IMR-90 (cell line): ENCODE measurements around the gene YPEL5. TPM values are rescaled to one million over a fixed set of nuclear protein-coding genes. Genes with fewer than 3 reads are reported as not detected.

Experiments
- ATAC-seq: fragments of 200-7000 bp; cut with Tn5 transposase; 2 replicates; pipeline ENCODE4 v1.9.1; 2020; ENCODE audit warnings: low read depth, mild to moderate bottlenecking, moderate library complexity
- BruUV-seq: library from RNA; stranded (reverse); fragments of 400-500 nt; replicated peaks from 2 replicates; lab custom pipeline; 2021; lab: Mats Ljungman, UMichigan
- CTCF ChIA-PET: fragments of 300-600 bp; formaldehyde crosslinking; extraction: SDS; loops from one replicate; lab custom pipeline; 2021; ENCODE audit warnings: antibody characterized with exemption; lab: Yijun Ruan, JAX
- POLR2A ChIA-PET: fragments of 300-600 bp; sonication (Branson Sonifier 250); formaldehyde crosslinking; loops from one replicate; lab custom pipeline; 2022; ENCODE audit warnings: antibody characterized with exemption; ENCODE audit not compliant: unreplicated experiment; lab: Charles Lee
- DNase-seq: peaks from one replicate; pipeline ENCODE4 v3.0.0; 2013
- H2AFZ ChIP-seq: replicated peaks from 2 replicates; pipeline ENCODE3; 2013; ENCODE audit warnings: low read length, mild to moderate bottlenecking; ENCODE audit not compliant: poor library complexity
- H2AK5ac ChIP-seq: 2 replicates; pipeline ENCODE4 v1.6.1; 2013; ENCODE audit warnings: low read depth, low read length, inconsistent platforms
- H2AK9ac ChIP-seq: replicated peaks from 2 replicates; pipeline ENCODE3; 2013; ENCODE audit warnings: mild to moderate bottlenecking, low read depth, low read length, moderate library complexity; ENCODE audit not compliant: poor library complexity
- H2BK120ac ChIP-seq: 2 replicates; pipeline ENCODE4 v1.6.1; 2013; ENCODE audit warnings: low read depth, low read length, inconsistent platforms
- H2BK15ac ChIP-seq: 3 replicates; pipeline ENCODE4 v1.6.1; 2013; ENCODE audit warnings: low read depth, low read length, inconsistent platforms
- H2BK20ac ChIP-seq: 2 replicates; pipeline ENCODE4 v1.6.1; 2013; ENCODE audit warnings: low read depth, mild to moderate bottlenecking, inconsistent platforms, low read length, moderate library complexity
- H2BK5ac ChIP-seq: 2 replicates; pipeline ENCODE4 v1.6.1; 2013; ENCODE audit warnings: mild to moderate bottlenecking, low read depth, low read length, inconsistent platforms; ENCODE audit not compliant: poor library complexity, severe bottlenecking
- H3K14ac ChIP-seq: replicated peaks from 2 replicates; pipeline ENCODE4 v1.6.1; 2013; ENCODE audit warnings: low read depth, low read length, inconsistent platforms
- H3K18ac ChIP-seq: 2 replicates; pipeline ENCODE4 v1.6.1; 2013; ENCODE audit warnings: low read depth, low read length, control low read depth
- H3K23ac ChIP-seq: 2 replicates; pipeline ENCODE4 v1.6.1; 2013; ENCODE audit warnings: low read depth, low read length, inconsistent platforms
- H3K27ac ChIP-seq: 2 replicates; pipeline ENCODE4 v1.5.1; 2013; ENCODE audit warnings: mild to moderate bottlenecking, control low read depth, low read length; ENCODE audit not compliant: insufficient read depth
- H3K27me3 ChIP-seq: 2 replicates; pipeline ENCODE4 v1.6.1; 2013; ENCODE audit warnings: low read length; ENCODE audit not compliant: control insufficient read depth, insufficient read depth
- H3K36me3 ChIP-seq: 2 replicates; pipeline ENCODE4 v1.6.1; 2013; ENCODE audit warnings: low read length, mixed read lengths; ENCODE audit not compliant: control insufficient read depth, insufficient read depth
- H3K4ac ChIP-seq: 2 replicates; pipeline ENCODE4 v1.6.1; 2013; ENCODE audit warnings: low read depth, low read length, inconsistent platforms
- H3K4me1 ChIP-seq: 2 replicates; pipeline ENCODE4 v1.6.1; 2013; ENCODE audit warnings: low read length, mixed read lengths; ENCODE audit not compliant: control insufficient read depth, insufficient read depth
- H3K4me2 ChIP-seq: 2 replicates; pipeline ENCODE4 v1.6.1; 2013; ENCODE audit warnings: low read depth, mild to moderate bottlenecking, control low read depth, low read length, moderate library complexity
- H3K4me3 ChIP-seq: 2 replicates; pipeline ENCODE4 v1.5.1; 2013; ENCODE audit warnings: low read depth, mild to moderate bottlenecking, control low read depth, low read length, moderate library complexity; ENCODE audit not compliant: insufficient read depth
- H3K56ac ChIP-seq: 2 replicates; pipeline ENCODE4 v1.6.1; 2013; ENCODE audit warnings: low read length, inconsistent platforms; ENCODE audit not compliant: insufficient read depth; ENCODE audit errors: extremely low read depth
- H3K79me1 ChIP-seq, 2 experiments: 2 replicates each; pipeline ENCODE4 v1.6.1; 2013; ENCODE audit warnings: low read length in 2 of 2, inconsistent platforms in 1 of 2, low read depth in 1 of 2
- H3K9ac ChIP-seq: 2 replicates; pipeline ENCODE4 v1.6.1; 2013; ENCODE audit warnings: low read depth, low read length, control low read depth
- H3K9me1 ChIP-seq: 2 replicates; pipeline ENCODE4 v1.6.1; 2013; ENCODE audit warnings: low read length, inconsistent platforms; ENCODE audit not compliant: insufficient read depth
- H3K9me3 ChIP-seq: 2 replicates; pipeline ENCODE4 v1.6.1; 2013; ENCODE audit warnings: low read length; ENCODE audit not compliant: control insufficient read depth, insufficient read depth
- H4K20me1 ChIP-seq: 2 replicates; pipeline ENCODE4 v1.6.1; 2013; ENCODE audit warnings: low read length, inconsistent platforms; ENCODE audit not compliant: insufficient read depth
- H4K5ac ChIP-seq: 2 replicates; pipeline ENCODE4 v1.6.1; 2013; ENCODE audit warnings: mild to moderate bottlenecking, low read depth, low read length, control low read depth
- H4K8ac ChIP-seq, 2 experiments: 2 replicates each; pipeline ENCODE4 v1.6.1; 2013; ENCODE audit warnings: low read depth in 2 of 2, low read length in 2 of 2, control low read depth in 1 of 2, inconsistent platforms in 1 of 2
- H4K91ac ChIP-seq: 2 replicates; pipeline ENCODE4 v1.6.1; 2013; ENCODE audit warnings: low read depth, low read length, inconsistent platforms; ENCODE audit not compliant: insufficient read depth
- USF2 ChIP-seq: fragments of 150-350 bp; IDR thresholded peaks from 2 replicates; pipeline ENCODE4 v1.6.1; 2017; ENCODE audit warnings: mild to moderate bottlenecking, antibody characterized with exemption, low read length, low read depth
- dilution Hi-C: fragments of 300-500 bp; cut with HindIII; formaldehyde crosslinking; loops from one replicate; pipeline ENCODE4 v1.14.3; 2018; ENCODE audit warnings: low sequenced_read_pairs; ENCODE audit not compliant: unreplicated experiment
- in situ Hi-C: fragments of 300-500 bp; cut with MboI; formaldehyde crosslinking; loops from 3 replicates; pipeline ENCODE4 v1.14.3; 2019; ENCODE audit warnings: low sequenced_read_pairs, inconsistent platforms, mixed read lengths
- intact Hi-C: fragments of 100-400 bp; cut with micrococcal nuclease; formaldehyde crosslinking; loops from 2 replicates; pipeline ENCODE4 v1.10.0; 2022
- polyA plus RNA-seq, 3 experiments: library from polyadenylated mRNA; depleted of rRNA; stranded (reverse); fragments of >200 nt; gene quantifications; 2 replicates each; pipeline ENCODE4 v1.2.3, GENCODE V29; 2012; ENCODE audit warnings: low replicate concordance in 1 of 3
- total RNA-seq: library from RNA; depleted of rRNA; stranded (reverse); fragments of >200 nt; gene quantifications from 2 replicates; pipeline ENCODE4 v1.2.3, GENCODE V29; 2012

YPEL5 gene
- total and polyA plus RNA-seq, 2 of the 4 experiments (the other 2 are of a cell fraction), result 40.7 to 62.6 TPM

DNA sequence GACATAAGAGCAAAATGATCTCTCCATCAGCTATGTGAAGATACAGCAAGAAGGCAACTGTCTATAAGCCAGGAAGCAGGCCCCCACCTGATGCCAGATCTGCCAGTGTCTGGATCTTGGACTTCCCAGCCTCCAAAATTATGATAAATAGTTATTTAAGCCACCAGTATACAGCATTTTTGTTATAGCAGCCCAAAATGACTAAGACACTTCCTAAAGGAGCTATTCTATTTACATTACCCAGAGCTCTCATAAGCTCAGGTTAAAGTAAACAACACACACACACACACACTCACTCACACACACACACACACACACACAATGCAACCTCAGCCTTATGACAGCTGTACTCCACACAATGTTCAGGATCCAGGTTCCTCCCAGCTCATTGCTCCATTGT lies 5.7 kb upstream of the YPEL5 start:
- no peak for TF ChIP-seq USF2
- H3K4ac ChIP-seq, result no peak overlapping the region
- H2AK5ac ChIP-seq, result no peak overlapping the region
- no peak overlapping the region for H3K9ac ChIP-seq
- no peak overlapping the region for H3K4me2 ChIP-seq
- H4K5ac ChIP-seq, result no peak overlapping the region
- no peak overlapping the region for H2BK15ac ChIP-seq
- H2BK120ac ChIP-seq, result no peak overlapping the region
- H2BK5ac ChIP-seq, result no peak overlapping the region
- H3K18ac ChIP-seq, result no peak overlapping the region
- dilution Hi-C loops, result no loop called here
- H3K4me1 ChIP-seq, result no peaks in the 10 kb centered on the region
- H3K36me3 ChIP-seq, result no peaks in the 10 kb centered on the region
- ATAC-seq, result no peak
- no peak overlapping the region for H3K4me3 ChIP-seq
- ChIA-PET CTCF (no interaction called here), POLR2A (no interaction called here)
- no peaks in the 10 kb centered on the region for H3K79me1 ChIP-seq
- H4K8ac ChIP-seq, result no peak overlapping the region
- DNase-seq, result no peak
- no peaks in the 10 kb centered on the region for H4K20me1 ChIP-seq
- no peak overlapping the region for H3K56ac ChIP-seq
- no peak overlapping the region for H2AK9ac ChIP-seq
- no TSS peak for BruUV-seq
- H3K27ac ChIP-seq, result no peak overlapping the region
- intact Hi-C loops, result no loop called here
- H3K27me3 ChIP-seq, result peaks cover 14% of the 10 kb centered on the region
- no peak overlapping the region for H4K91ac ChIP-seq
- no peak overlapping the region for H3K23ac ChIP-seq
- H2BK20ac ChIP-seq, result no peak overlapping the region
- peak overlapping the region; percentile 5 for H2AFZ ChIP-seq
- in situ Hi-C loops, result no loop called here
- H3K9me1 ChIP-seq, result no peaks in the 10 kb centered on the region
- peaks cover 3% of the 10 kb centered on the region; the same call in 1 of the 2 replicates for H3K9me3 ChIP-seq
- H3K14ac ChIP-seq, result no peak overlapping the region
